ENCODE measurements around the gene IFT25.
"Not testable (repeated sequence)": the region's sequence is repeated elsewhere in the genome, so short reads cannot be mapped to it uniquely, and the experiment has no call there.

IFT25 gene

GRCh38 chr1:53891678-53892077, 53.8 kb downstream of the IFT25 start:
- Mint-ChIP-seq H3K4me1 (ENCODE audit: low read depth) (peaks cover 36% of the 10 kb centered on the region), H3K9me3 (ENCODE audit: low read depth) (no peaks in the 10 kb centered on the region), H3K27ac (no peak overlapping the region), H3K27me3 (peaks cover 7% of the 10 kb centered on the region), H3K36me3 (peaks cover 8% of the 10 kb centered on the region), H3K4me3 (no peak overlapping the region)

DNA sequence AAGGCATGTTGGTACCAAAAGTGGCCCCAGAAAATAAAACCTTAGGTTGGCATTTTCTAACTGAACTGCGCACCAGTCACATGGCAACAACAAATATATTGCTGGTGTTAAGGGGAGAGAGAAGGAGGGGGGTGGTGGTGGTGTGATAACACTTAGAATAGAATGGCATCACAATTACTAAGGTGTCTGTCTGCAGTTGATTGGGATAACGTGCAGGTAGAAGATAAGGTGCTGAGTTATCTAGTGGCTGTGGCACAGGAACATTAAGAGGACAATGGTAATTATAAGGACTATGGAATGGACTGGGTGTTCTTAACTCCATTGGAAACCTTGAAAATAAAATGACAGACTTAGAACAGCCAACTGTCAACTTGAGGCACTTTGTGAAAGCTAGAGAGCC, 54.5 kb downstream of the IFT25 start:
- Mint-ChIP-seq H3K36me3 (peaks cover 8% of the 10 kb centered on the region), H3K4me3 (peak overlapping the region; percentile 96), H3K27ac (peak overlapping the region; percentile 99), H3K4me1 (ENCODE audit: low read depth) (peaks cover 38% of the 10 kb centered on the region), H3K27me3 (peaks cover 7% of the 10 kb centered on the region), H3K9me3 (ENCODE audit: low read depth) (no peaks in the 10 kb centered on the region)

GRCh38 chr1:53890522-53890941, 55.0 kb downstream of the IFT25 start:
- Mint-ChIP-seq H3K4me1 (ENCODE audit: low read depth) (peaks cover 41% of the 10 kb centered on the region), H3K9me3 (ENCODE audit: low read depth) (no peaks in the 10 kb centered on the region), H3K27ac (peak overlapping the region; percentile 99), H3K36me3 (peaks cover 5% of the 10 kb centered on the region), H3K27me3 (peaks cover 7% of the 10 kb centered on the region), H3K4me3 (peak overlapping the region; percentile 96)

GRCh38 chr1:53889304-53890298, 55.9 kb downstream of the IFT25 start, which contains the start of gene YIPF1:
Gene YIPF1, minus strand, starts transcription at chr1:53889797. Its CDS starts 860 bp downstream, at chr1:53888937.
- Mint-ChIP-seq H3K27ac (peak within 1 kb of the TSS; percentile 99), H3K4me3 (peak within 1 kb of the TSS; percentile 96), H3K4me1 (ENCODE audit: low read depth) (peaks cover 44% of the 10 kb centered on the region), H3K27me3 (peaks cover 1% of the 10 kb centered on the region), H3K9me3 (ENCODE audit: low read depth) (no peaks in the 10 kb centered on the region), H3K36me3 (peaks cover under 1% of the 10 kb centered on the region)

DNA sequence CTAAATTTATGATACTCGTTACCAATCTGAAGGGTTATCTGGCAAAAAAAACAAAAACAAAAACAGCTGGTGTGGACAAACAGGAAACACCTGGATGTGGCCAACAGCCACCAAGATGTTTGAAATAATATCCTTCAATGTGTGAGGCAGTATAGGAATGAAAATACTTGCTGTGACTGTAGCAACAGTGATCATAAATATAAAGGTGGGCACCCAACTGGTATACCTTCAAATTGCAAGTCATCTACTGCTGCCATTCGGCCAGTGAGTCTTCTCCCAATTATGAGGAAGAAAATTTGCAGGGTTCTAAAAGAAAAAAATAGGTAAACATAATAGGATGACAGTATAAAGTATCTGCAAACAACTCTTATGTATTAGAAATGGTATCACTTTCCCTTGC, 56.8 kb downstream of the IFT25 start:
- H3K4me1 Mint-ChIP-seq (ENCODE audit: low read depth) = peaks cover 48% of the 10 kb centered on the region
- peak overlapping the region; percentile 99 for H3K27ac Mint-ChIP-seq
- no peaks in the 10 kb centered on the region for H3K9me3 Mint-ChIP-seq (ENCODE audit: low read depth)
- no peaks in the 10 kb centered on the region for H3K36me3 Mint-ChIP-seq
- peak overlapping the region; percentile 96 for H3K4me3 Mint-ChIP-seq
- no peaks in the 10 kb centered on the region for H3K27me3 Mint-ChIP-seq

- peaks cover 11% of the 10 kb centered on the region for H3K36me3 Mint-ChIP-seq
- H3K27ac Mint-ChIP-seq; H3K27me3 Mint-ChIP-seq; H3K9me3 Mint-ChIP-seq (ENCODE audit: low read depth); H3K4me3 Mint-ChIP-seq: not testable (repeated sequence)
- H3K4me1 Mint-ChIP-seq (ENCODE audit: low read depth) = peaks cover 36% of the 10 kb centered on the region
Observed at GRCh38 chr1:53883600-53883999, 61.9 kb downstream of the IFT25 start.

DNA sequence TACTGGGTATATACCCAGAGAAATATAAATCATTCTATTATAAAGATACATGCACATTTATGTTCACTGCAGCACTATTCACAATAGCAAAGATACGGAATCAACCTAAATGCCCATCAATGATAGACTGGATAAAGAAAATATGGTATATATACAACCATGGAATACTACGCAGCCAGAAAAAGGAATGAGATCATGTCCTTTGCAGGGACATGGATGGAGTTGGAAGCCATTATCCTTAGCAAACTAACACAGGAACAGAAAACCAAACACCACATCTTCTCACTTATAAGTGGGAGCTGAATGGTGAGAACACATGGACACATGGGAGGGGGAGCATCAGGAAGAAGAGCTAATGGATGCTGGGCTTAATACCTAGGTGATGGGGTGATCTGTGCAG, 63.6 kb downstream of the IFT25 start:
- H3K27ac Mint-ChIP-seq; H3K4me3 Mint-ChIP-seq; H3K9me3 Mint-ChIP-seq (ENCODE audit: low read depth); H3K27me3 Mint-ChIP-seq: not testable (repeated sequence)
- peaks cover 24% of the 10 kb centered on the region for H3K4me1 Mint-ChIP-seq (ENCODE audit: low read depth)
- H3K36me3 Mint-ChIP-seq = peaks cover 15% of the 10 kb centered on the region

DNA sequence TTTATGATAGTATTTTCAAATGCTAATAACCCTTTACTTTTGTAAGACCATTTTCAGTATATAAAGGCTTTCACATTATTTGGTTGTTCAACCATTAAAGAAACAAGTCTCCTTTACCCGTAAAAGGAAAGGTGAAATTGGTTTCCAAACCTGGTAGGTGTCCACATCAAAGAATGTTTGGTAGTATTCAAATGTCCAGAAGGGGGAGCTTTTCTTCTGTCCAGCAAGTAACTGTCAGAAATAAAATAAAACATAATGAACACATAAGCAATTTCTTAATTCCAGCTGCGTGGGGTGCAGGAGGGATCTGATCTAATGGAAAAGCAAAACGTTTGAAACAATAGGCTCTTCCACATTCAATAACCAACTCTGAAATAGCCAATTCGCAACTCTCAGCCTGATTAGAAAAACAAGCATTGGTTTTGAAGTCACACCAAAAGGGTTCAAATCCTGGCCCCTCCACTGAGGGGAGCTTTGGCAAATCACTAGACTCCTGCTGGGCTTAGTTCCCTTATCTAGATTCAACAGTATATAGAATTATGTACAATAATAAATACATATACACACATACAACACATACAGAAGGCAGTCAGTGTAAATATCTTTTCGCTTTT, 66.9 kb downstream of the IFT25 start:
- H3K27ac Mint-ChIP-seq = no peak overlapping the region
- H3K27me3 Mint-ChIP-seq = no peaks in the 10 kb centered on the region
- H3K4me1 Mint-ChIP-seq (ENCODE audit: low read depth) = peaks cover 10% of the 10 kb centered on the region
- peaks cover 5% of the 10 kb centered on the region for H3K9me3 Mint-ChIP-seq (ENCODE audit: low read depth)
- H3K36me3 Mint-ChIP-seq = peaks cover 18% of the 10 kb centered on the region
- H3K4me3 Mint-ChIP-seq = no peak overlapping the region

DNA sequence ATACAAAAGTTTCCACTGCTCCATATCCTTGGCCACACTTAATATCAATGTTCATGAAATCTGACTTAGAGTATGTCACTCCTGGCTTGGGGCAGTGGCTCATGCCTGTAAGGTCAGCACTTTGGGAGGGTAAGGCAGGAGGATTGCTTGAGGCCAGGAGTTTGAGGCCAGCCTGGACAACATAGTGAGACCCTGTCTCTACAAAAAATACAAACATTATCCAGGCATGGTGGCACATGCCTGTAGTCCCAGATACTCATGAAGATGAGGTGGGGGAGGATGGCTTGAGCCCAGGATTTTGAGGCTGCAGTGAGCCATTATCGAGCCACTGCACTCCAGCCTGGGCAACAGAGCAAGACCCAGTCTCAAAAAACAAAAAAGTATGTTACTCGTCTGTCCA, 70.3 kb downstream of the IFT25 start:
- H3K36me3 Mint-ChIP-seq; H3K4me3 Mint-ChIP-seq; H3K9me3 Mint-ChIP-seq (ENCODE audit: low read depth); H3K27me3 Mint-ChIP-seq; H3K4me1 Mint-ChIP-seq (ENCODE audit: low read depth); H3K27ac Mint-ChIP-seq: not testable (repeated sequence)

GRCh38 chr1:53871773-53872484, 73.6 kb downstream of the IFT25 start:
- H3K36me3 Mint-ChIP-seq = peaks cover 6% of the 10 kb centered on the region
- H3K9me3 Mint-ChIP-seq (ENCODE audit: low read depth) = no peaks in the 10 kb centered on the region
- no peak overlapping the region for H3K27ac Mint-ChIP-seq
- no peak overlapping the region for H3K4me3 Mint-ChIP-seq
- no peaks in the 10 kb centered on the region for H3K4me1 Mint-ChIP-seq (ENCODE audit: low read depth)
- H3K27me3 Mint-ChIP-seq = no peaks in the 10 kb centered on the region
